DOHH2 (cell line): ENCODE results near the gene GOLGA3.

Source experiments
- H3F3A ChIP-seq: fragments of 200-600 bp; sonication (generic), shearing (Covaris generic); 2 replicates; pipeline ENCODE4 v1.6.0; 2016; ENCODE audit warnings: antibody characterized with exemption, mild to moderate bottlenecking; ENCODE audit not compliant: control insufficient read depth, insufficient read depth
- H3K27ac ChIP-seq: fragments of 200-600 bp; sonication (generic); 2 replicates; pipeline ENCODE4 v1.5.1; 2014; ENCODE audit warnings: low read depth, mild to moderate bottlenecking, low read length, moderate library complexity
- H3K27me3 ChIP-seq: fragments of 200-600 bp; sonication (generic); 2 replicates; pipeline ENCODE4 v1.6.1; 2014; ENCODE audit warnings: mild to moderate bottlenecking, low read length, mixed read lengths; ENCODE audit not compliant: control insufficient read depth
- H3K36me3 ChIP-seq: fragments of 200-600 bp; sonication (generic); 2 replicates; pipeline ENCODE4 v1.6.1; 2014; ENCODE audit warnings: mild to moderate bottlenecking, low read length, moderate library complexity, mixed read lengths; ENCODE audit not compliant: control insufficient read depth
- H3K4me1 ChIP-seq: fragments of 200-600 bp; sonication (generic); 2 replicates; pipeline ENCODE4 v1.6.1; 2014; ENCODE audit warnings: mild to moderate bottlenecking, low read length, mixed read lengths; ENCODE audit not compliant: control insufficient read depth
- H3K4me2 ChIP-seq: fragments of 200-600 bp; sonication (generic); 2 replicates; pipeline ENCODE4 v1.6.0; 2014; ENCODE audit warnings: mild to moderate bottlenecking, low read length, moderate library complexity
- H3K4me3 ChIP-seq: fragments of 200-600 bp; sonication (generic); 2 replicates; pipeline ENCODE4 v1.5.1; 2014; ENCODE audit warnings: mild to moderate bottlenecking, low read length, mixed read lengths
- H3K79me2 ChIP-seq: fragments of 200-600 bp; sonication (generic); 2 replicates; pipeline ENCODE4 v1.6.1; 2014; ENCODE audit warnings: mild to moderate bottlenecking, low read length, mixed read lengths; ENCODE audit not compliant: control insufficient read depth
- H3K9me2 ChIP-seq: fragments of 200-600 bp; sonication (generic); replicated peaks from 2 replicates; pipeline ENCODE4 v1.6.1; 2014; ENCODE audit warnings: mild to moderate bottlenecking, low read length, mixed read lengths; ENCODE audit not compliant: control insufficient read depth
- H3K9me3 ChIP-seq: fragments of 200-600 bp; sonication (generic); 2 replicates; pipeline ENCODE4 v1.6.1; 2014; ENCODE audit warnings: antibody characterized with exemption, low read length, mixed read lengths; ENCODE audit not compliant: control insufficient read depth, insufficient read depth
- H4K20me1 ChIP-seq: fragments of 200-600 bp; sonication (generic); 2 replicates; pipeline ENCODE4 v1.6.0; 2014; ENCODE audit warnings: low read depth, mild to moderate bottlenecking, antibody characterized with exemption, low read length, moderate library complexity; ENCODE audit not compliant: control insufficient read depth, insufficient read depth
- EZH2phosphoT487 ChIP-seq: fragments of 200-600 bp; sonication (generic); IDR thresholded peaks from 2 replicates; pipeline ENCODE4 v1.6.1; 2017; ENCODE audit warnings: borderline replicate concordance, mild to moderate bottlenecking, antibody characterized with exemption, low read length, moderate library complexity, mixed read lengths
- TF ChIP-seq, protein P1 (sequence below): fragments of 200-600 bp; sonication (generic); IDR thresholded peaks from one replicate; pipeline ENCODE4 v1.5.1; 2014; ENCODE audit warnings: antibody characterized with exemption, mild to moderate bottlenecking, low read depth, low read length; ENCODE audit not compliant: poor library complexity, severe bottlenecking

Gene GOLGA3

DNA sequence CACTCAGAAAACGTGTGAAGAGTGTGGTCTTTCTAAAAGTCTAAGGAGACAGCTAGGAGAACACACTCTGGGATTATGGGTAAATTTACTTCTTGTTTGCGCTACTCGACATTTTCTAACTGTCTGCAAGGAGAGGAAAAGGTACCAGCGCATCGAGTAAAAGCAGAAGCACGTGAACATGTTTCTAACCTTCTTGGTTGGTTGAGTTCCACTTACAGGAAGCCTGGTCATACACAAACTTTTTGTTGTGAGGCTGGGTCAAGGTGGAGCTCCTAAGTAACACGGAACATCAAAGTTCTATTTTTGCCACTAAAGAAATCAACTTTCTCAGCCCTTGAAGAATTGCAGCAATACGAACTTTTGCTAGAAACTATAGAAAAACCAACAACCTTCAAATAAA is 87.0 kb downstream of the GOLGA3 start:
- Histone ChIP-seq H3K36me3 (peaks cover 90% of the 10 kb centered on the region), H3K4me3 (no peak overlapping the region), H3K27me3 (no peaks in the 10 kb centered on the region), H4K20me1 (peaks cover 5% of the 10 kb centered on the region; the same call in 1 of the 2 replicates), H3K9me2 (no peaks in the 10 kb centered on the region), H3K4me1 (no peaks in the 10 kb centered on the region), H3K27ac (no peak overlapping the region), H3K9me3 (no peaks in the 10 kb centered on the region), H3K4me2 (no peak overlapping the region), H3F3A (0 out of 2 replicates have a peak, but pooled peaks cover 4% of the 10 kb centered on the region), H3K79me2 (peaks cover 79% of the 10 kb centered on the region)
- TF ChIP-seq, protein P1, sequence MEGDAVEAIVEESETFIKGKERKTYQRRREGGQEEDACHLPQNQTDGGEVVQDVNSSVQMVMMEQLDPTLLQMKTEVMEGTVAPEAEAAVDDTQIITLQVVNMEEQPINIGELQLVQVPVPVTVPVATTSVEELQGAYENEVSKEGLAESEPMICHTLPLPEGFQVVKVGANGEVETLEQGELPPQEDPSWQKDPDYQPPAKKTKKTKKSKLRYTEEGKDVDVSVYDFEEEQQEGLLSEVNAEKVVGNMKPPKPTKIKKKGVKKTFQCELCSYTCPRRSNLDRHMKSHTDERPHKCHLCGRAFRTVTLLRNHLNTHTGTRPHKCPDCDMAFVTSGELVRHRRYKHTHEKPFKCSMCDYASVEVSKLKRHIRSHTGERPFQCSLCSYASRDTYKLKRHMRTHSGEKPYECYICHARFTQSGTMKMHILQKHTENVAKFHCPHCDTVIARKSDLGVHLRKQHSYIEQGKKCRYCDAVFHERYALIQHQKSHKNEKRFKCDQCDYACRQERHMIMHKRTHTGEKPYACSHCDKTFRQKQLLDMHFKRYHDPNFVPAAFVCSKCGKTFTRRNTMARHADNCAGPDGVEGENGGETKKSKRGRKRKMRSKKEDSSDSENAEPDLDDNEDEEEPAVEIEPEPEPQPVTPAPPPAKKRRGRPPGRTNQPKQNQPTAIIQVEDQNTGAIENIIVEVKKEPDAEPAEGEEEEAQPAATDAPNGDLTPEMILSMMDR = no peak
- no peak for TF ChIP-seq EZH2phosphoT487

DNA sequence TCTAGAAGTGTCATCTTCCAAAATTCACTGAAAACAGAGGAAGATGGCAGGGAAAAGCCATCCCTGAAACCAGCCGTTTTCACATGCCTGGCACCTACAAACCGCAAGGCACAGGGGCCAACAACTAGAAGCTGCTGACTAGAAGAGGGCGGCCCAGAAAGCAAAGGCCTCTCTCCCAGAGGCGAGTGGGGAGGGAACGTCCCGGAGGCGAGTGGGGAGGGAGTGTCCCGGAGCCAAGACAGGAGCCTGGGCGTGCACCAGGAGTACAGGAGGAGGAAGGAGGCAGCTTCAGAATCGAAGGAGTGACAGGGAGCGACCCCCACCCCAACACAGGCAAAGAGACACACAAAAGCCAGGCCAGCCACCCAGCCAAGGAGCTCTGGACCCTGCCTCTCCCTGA is 88.0 kb downstream of the GOLGA3 start:
- Histone ChIP-seq H3K4me2 (no peak overlapping the region), H3K4me1 (no peaks in the 10 kb centered on the region), H3K36me3 (peaks cover 92% of the 10 kb centered on the region), H3F3A (0 out of 2 replicates have a peak, but pooled peaks cover 4% of the 10 kb centered on the region), H3K27me3 (no peaks in the 10 kb centered on the region), H3K79me2 (peaks cover 74% of the 10 kb centered on the region), H3K27ac (no peak overlapping the region), H3K9me3 (no peaks in the 10 kb centered on the region), H3K9me2 (no peaks in the 10 kb centered on the region), H4K20me1 (peaks cover 5% of the 10 kb centered on the region; the same call in 1 of the 2 replicates), H3K4me3 (no peak overlapping the region)
- TF ChIP-seq, protein P1 = no peak
- TF ChIP-seq EZH2phosphoT487 = no peak

DNA sequence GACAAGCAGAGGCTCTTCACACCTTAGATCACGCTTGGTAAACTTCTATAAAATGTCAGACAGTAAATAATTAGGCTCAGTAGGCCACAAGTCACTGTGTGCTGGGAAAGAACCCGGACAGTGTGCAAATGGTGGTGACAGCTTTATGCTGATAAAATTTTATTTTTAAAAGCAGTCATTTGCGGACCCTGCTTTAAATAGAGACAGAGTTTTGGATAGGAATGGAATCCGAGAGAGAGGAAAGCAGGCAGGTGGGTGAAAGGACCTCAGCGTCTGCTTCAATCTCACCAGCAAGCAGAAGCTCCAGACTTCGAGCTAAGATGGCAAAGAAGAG is 88.4 kb downstream of the GOLGA3 start:
- no peaks in the 10 kb centered on the region for H3K9me3 ChIP-seq

More for the DNA sequence above, 88.4 kb downstream of the GOLGA3 start:
- Histone ChIP-seq H3K79me2 (peaks cover 71% of the 10 kb centered on the region), H3K4me1 (no peaks in the 10 kb centered on the region), H4K20me1 (peaks cover 5% of the 10 kb centered on the region; the same call in 1 of the 2 replicates), H3F3A (0 out of 2 replicates have a peak, but pooled peaks cover 4% of the 10 kb centered on the region), H3K4me2 (no peak overlapping the region), H3K27me3 (no peaks in the 10 kb centered on the region), H3K9me2 (no peaks in the 10 kb centered on the region), H3K4me3 (no peak overlapping the region), H3K27ac (no peak overlapping the region), H3K36me3 (peaks cover 92% of the 10 kb centered on the region)
- TF ChIP-seq, protein P1 = no peak
- no peak for TF ChIP-seq EZH2phosphoT487
